Right lobe of liver (tissue), 4 donors: ENCODE data around the gene RPS23.

Experiments
- CTCF ChIP-seq, 4 donors: fragments of 200-600 bp in 3 of 4; fragments of 450-650 bp in 1 of 4; IDR thresholded peaks; one replicate each; pipeline versions ENCODE4 v1.5.1 to v1.8.0; 2016 to 2022; ENCODE audit warnings: antibody characterized with exemption in 4 of 4, mild to moderate bottlenecking in 2 of 4
- POLR2A ChIP-seq: fragments of 450-650 bp; IDR thresholded peaks from one replicate; pipeline ENCODE4 v1.6.1; 2017; ENCODE audit warnings: antibody characterized with exemption, mild to moderate bottlenecking
- donor health status: DM: no; HTN: no; CAD: no.
- donor health status: DM: no; HTN: no; CAD: no.
- donor health status: DM: no; HTN: yes; CAD: no.

GRCh38 chr5:82277613-82277986 lies 554 bp downstream of the RPS23 start:
- no peak for TF ChIP-seq CTCF (IDR thresholded peaks at IDR 0.05)
- no peak for TF ChIP-seq POLR2A
